Uterus (tissue), 2 donors: Measurements from ENCODE around the gene EPM2A.

Experiments
- POLR2A ChIP-seq, 2 donors: fragments of 450-650 bp; IDR thresholded peaks; one replicate each; pipeline ENCODE4 v1.6.1; 2016; ENCODE audit warnings: antibody characterized with exemption in 2 of 2, mild to moderate bottlenecking in 1 of 2, moderate library complexity in 1 of 2
- TF ChIP-seq, protein P1 (sequence below), 4 experiments: fragments of 200-600 bp in 2 of 4; fragments of 450-650 bp in 2 of 4; sonication (generic) in 2 of 4; IDR thresholded peaks; one replicate each; pipeline ENCODE4 v1.5.1; 2016 to 2019; ENCODE audit warnings: antibody characterized with exemption in 4 of 4, mild to moderate bottlenecking in 2 of 4, moderate library complexity in 1 of 4

DNA sequence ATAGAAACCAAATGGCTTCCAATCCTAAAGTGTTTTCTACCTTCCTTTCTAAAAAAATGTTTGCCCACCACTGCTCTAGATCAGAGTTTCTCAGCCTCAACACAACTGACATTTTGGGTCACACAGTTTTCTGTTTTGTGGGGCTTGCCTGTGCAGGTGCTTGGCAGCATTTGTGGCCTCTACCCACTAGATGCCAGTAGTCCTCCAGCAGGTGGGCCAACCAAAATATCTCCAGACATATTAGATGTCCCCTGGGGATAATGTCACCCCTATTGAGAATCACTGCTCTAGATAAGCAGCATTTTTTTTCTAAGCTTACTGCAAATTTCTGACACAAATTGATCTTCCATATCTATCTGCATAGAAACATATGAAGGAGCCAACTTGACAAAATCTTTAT is 26.3 kb upstream of the EPM2A start:
- TF ChIP-seq POLR2A (IDR thresholded peaks at IDR 0.05), result no peak
- TF ChIP-seq, protein P1, sequence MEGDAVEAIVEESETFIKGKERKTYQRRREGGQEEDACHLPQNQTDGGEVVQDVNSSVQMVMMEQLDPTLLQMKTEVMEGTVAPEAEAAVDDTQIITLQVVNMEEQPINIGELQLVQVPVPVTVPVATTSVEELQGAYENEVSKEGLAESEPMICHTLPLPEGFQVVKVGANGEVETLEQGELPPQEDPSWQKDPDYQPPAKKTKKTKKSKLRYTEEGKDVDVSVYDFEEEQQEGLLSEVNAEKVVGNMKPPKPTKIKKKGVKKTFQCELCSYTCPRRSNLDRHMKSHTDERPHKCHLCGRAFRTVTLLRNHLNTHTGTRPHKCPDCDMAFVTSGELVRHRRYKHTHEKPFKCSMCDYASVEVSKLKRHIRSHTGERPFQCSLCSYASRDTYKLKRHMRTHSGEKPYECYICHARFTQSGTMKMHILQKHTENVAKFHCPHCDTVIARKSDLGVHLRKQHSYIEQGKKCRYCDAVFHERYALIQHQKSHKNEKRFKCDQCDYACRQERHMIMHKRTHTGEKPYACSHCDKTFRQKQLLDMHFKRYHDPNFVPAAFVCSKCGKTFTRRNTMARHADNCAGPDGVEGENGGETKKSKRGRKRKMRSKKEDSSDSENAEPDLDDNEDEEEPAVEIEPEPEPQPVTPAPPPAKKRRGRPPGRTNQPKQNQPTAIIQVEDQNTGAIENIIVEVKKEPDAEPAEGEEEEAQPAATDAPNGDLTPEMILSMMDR (IDR thresholded peaks at IDR 0.05), result no peak
